ENCODE results near the gene EHD2. TPM values are rescaled to one million over a fixed set of nuclear protein-coding genes. Genes with fewer than 3 reads are reported as not detected.

EHD2 gene
- total RNA-seq, 2 experiments from 2014 or later: 1.1 to 1.4 TPM

- Mint-ChIP-seq H3K36me3 (ENCODE audit: low read depth) (peaks cover 4% of the 10 kb centered on the region), H3K4me3 (no peak overlapping the region), H3K9me3 (no peaks in the 10 kb centered on the region), H3K27me3 (no peaks in the 10 kb centered on the region), H3K4me1 (ENCODE audit: low read depth) (no peaks in the 10 kb centered on the region), H3K27ac (no peak overlapping the region)
- DNase-seq: no peak
- ATAC-seq: no peak
- TF ChIP-seq, protein P1, sequence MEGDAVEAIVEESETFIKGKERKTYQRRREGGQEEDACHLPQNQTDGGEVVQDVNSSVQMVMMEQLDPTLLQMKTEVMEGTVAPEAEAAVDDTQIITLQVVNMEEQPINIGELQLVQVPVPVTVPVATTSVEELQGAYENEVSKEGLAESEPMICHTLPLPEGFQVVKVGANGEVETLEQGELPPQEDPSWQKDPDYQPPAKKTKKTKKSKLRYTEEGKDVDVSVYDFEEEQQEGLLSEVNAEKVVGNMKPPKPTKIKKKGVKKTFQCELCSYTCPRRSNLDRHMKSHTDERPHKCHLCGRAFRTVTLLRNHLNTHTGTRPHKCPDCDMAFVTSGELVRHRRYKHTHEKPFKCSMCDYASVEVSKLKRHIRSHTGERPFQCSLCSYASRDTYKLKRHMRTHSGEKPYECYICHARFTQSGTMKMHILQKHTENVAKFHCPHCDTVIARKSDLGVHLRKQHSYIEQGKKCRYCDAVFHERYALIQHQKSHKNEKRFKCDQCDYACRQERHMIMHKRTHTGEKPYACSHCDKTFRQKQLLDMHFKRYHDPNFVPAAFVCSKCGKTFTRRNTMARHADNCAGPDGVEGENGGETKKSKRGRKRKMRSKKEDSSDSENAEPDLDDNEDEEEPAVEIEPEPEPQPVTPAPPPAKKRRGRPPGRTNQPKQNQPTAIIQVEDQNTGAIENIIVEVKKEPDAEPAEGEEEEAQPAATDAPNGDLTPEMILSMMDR (IDR thresholded peaks at IDR 0.05): no peak
- CTCF ChIA-PET: no interaction called here
- intact Hi-C loops (cut with micrococcal nuclease): no loop called here
- POLR2A ChIA-PET: no interaction called here
These were observed 18.6 kb upstream of the EHD2 start for GRCh38 chr19:47694466-47695273.

- Mint-ChIP-seq H3K27ac (peak overlapping the region; percentile 22), H3K9me3 (no peaks in the 10 kb centered on the region), H3K27me3 (no peaks in the 10 kb centered on the region), H3K4me3 (no peak overlapping the region), H3K4me1 (ENCODE audit: low read depth) (no peaks in the 10 kb centered on the region), H3K36me3 (ENCODE audit: low read depth) (peaks cover 2% of the 10 kb centered on the region)
- DNase-seq (no peak), ATAC-seq (no peak)
- intact Hi-C loops (cut with micrococcal nuclease): no loop called here
- CTCF ChIA-PET: interaction anchor here (0.8 to 2.0 kb wide), 3 partner anchors 11 to 266 kb away, joined by 4 to 8 read pairs (median 5); partner anchors contain the start of gene EHD2
- POLR2A ChIA-PET: no interaction called here
- TF ChIP-seq, protein P1 (IDR thresholded peaks at IDR 0.05): no peak
These were observed 17.5 kb upstream of the EHD2 start for GRCh38 chr19:47695533-47696262.

DNA sequence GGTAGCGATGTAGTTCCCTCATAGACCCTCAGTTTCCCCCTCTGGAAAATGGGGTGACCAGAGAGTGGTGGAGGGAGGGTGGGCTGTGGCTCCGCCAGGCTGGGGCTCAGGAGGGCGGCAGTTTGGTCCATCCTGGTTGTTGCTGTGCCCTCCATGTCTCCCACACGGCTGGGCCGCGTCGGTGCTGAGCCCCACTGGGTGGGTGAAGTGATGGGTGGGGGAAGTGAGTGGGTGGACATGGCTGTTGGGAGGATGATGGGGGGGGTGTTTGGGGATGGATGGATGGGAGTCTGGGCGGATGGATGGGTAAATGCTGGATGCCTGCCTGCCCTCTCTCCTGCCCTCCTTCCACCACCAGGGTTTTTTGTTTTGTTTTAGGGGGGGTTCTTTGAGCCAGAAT lies 16.6 kb upstream of the EHD2 start:
- Mint-ChIP-seq H3K27me3 (no peaks in the 10 kb centered on the region), H3K27ac (no peak overlapping the region), H3K4me3 (no peak overlapping the region), H3K9me3 (no peaks in the 10 kb centered on the region), H3K4me1 (ENCODE audit: low read depth) (no peaks in the 10 kb centered on the region), H3K36me3 (ENCODE audit: low read depth) (no peaks in the 10 kb centered on the region)
- intact Hi-C loops (cut with micrococcal nuclease): no loop called here
- TF ChIP-seq, protein P1 (IDR thresholded peaks at IDR 0.05): no peak
- ATAC-seq (no peak), DNase-seq (no peak)
- POLR2A ChIA-PET: no interaction called here
- CTCF ChIA-PET: interaction anchor here (0.8 to 2.1 kb wide), 4 partner anchors 10 to 267 kb away, joined by 4 to 8 read pairs (median 5); partner anchors contain the start of gene EHD2

DNA sequence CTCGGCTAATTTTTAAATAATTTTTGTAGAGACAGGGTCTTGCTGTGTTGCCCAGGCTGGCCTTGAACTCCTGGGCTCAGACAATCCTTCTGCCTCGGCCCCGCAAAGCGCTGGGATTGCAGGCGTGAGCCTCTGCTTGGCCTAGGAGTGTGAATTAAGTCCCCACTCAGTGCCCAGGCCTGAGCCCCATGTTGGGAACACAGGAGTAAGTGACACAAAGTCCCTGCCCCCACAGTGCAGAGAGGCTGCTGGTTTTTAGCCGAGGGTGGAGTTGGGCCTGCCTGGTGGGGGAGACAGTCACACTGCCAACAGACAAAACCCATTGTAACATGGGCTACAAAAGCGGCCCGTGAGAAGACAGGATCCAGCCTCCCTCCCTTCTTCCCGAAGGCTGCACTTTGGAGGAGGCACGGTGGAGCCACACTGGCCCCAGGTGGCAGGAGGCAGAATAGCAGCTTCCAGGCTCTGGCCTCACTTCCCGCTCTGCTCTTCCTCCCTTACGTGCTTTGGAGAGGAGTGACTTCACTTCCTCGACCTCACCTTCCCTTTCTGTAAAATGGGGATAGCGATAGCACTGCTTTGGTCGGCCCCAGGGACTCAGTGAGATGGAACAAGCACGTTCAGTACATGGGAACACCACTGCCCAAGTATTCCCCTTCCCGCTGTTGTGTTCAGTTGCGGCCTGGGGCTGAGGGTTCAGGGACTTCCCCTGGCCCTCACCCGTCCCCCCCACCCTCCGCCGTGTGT lies 15.2 kb upstream of the EHD2 start:
- Mint-ChIP-seq H3K4me1 (ENCODE audit: low read depth) (no peaks in the 10 kb centered on the region), H3K27me3 (no peaks in the 10 kb centered on the region), H3K9me3 (no peaks in the 10 kb centered on the region), H3K4me3 (no peak overlapping the region), H3K27ac (no peak overlapping the region), H3K36me3 (ENCODE audit: low read depth) (peaks cover 2% of the 10 kb centered on the region)
- ATAC-seq (peak; percentile 87), DNase-seq (peak; percentile 69)
- CTCF ChIA-PET: interaction anchor here (0.6 to 3.6 kb wide), 17 partner anchors 8 to 377 kb away, joined by 3 to 27 read pairs (median 5); partner anchors contain the start of genes EHD2 and KPTN
- intact Hi-C loops (cut with micrococcal nuclease): loop anchor here (2.0 kb wide), 1 partner anchor 261 kb away; no protein-coding TSS in a partner anchor
- TF ChIP-seq, protein P1 (IDR thresholded peaks at IDR 0.05): peak; percentile 96
- POLR2A ChIA-PET: no interaction called here
